Astrocyte (in vitro differentiated cells and primary cell): ENCODE data around the gene HNRNPA2B1. TPM values are rescaled to one million over a fixed set of nuclear protein-coding genes. Genes with fewer than 3 reads are reported as not detected.
A peak's percentile ranks its signal among the peaks of the same experiment; 100 is the strongest.

Experiments
- DNase-seq: peaks from one replicate; pipeline ENCODE4 v3.0.0-alpha.2; 2010; ENCODE audit warnings: low read depth
- FAIRE-seq: peaks from 2 replicates; lab custom pipeline; 2011; peaks lifted over from hg19 to GRCh38; lab: Jason Lieb, UNC
- H2AFZ ChIP-seq: 2 replicates; pipeline ENCODE4 v1.6.0; 2012; ENCODE audit warnings: low read depth, low read length, inconsistent platforms
- H3K27ac ChIP-seq: 2 replicates; pipeline ENCODE4 v1.5.1; 2011; ENCODE audit warnings: low read depth, low read length, inconsistent platforms
- H3K27me3 ChIP-seq: 2 replicates; pipeline ENCODE4 v1.6.0; 2011; ENCODE audit warnings: low read length, inconsistent platforms; ENCODE audit not compliant: insufficient read depth
- H3K36me3 ChIP-seq: 2 replicates; pipeline ENCODE4 v1.5.1; 2011; ENCODE audit warnings: low read length, inconsistent platforms; ENCODE audit not compliant: insufficient read depth
- H3K4me1 ChIP-seq: 2 replicates; pipeline ENCODE4 v1.5.1; 2011; ENCODE audit warnings: low read length, inconsistent platforms; ENCODE audit not compliant: insufficient read depth
- H3K4me2 ChIP-seq: 2 replicates; pipeline ENCODE4 v1.6.0; 2012; ENCODE audit warnings: low read length, inconsistent platforms
- H3K4me3 ChIP-seq: 2 replicates; pipeline ENCODE4 v1.5.1; 2011; ENCODE audit warnings: low read depth, mild to moderate bottlenecking, low read length, inconsistent platforms; ENCODE audit not compliant: insufficient read depth
- H3K79me2 ChIP-seq: 2 replicates; pipeline ENCODE4 v1.6.0; 2012; ENCODE audit warnings: mild to moderate bottlenecking, low read length, inconsistent platforms; ENCODE audit not compliant: insufficient read depth
- H3K9ac ChIP-seq: 2 replicates; pipeline ENCODE4 v1.6.0; 2012; ENCODE audit warnings: mild to moderate bottlenecking, low read length, inconsistent platforms
- H3K9me3 ChIP-seq: 2 replicates; pipeline ENCODE4 v1.5.1; 2012; ENCODE audit warnings: low read depth, mild to moderate bottlenecking, low read length, inconsistent platforms; ENCODE audit not compliant: insufficient read depth
- H4K20me1 ChIP-seq: 2 replicates; pipeline ENCODE4 v1.6.0; 2012; ENCODE audit warnings: low read length, inconsistent platforms; ENCODE audit not compliant: insufficient read depth
- H3K27ac Mint-ChIP-seq: one replicate; pipeline ENCODE4 v1.8.0; 2021; ENCODE audit warnings: mild to moderate bottlenecking, mixed read lengths; ENCODE audit not compliant: unreplicated experiment
- H3K27me3 Mint-ChIP-seq: one replicate; pipeline ENCODE4 v1.8.0; 2021; ENCODE audit warnings: low read depth, mixed read lengths; ENCODE audit not compliant: unreplicated experiment
- H3K36me3 Mint-ChIP-seq: one replicate; pipeline ENCODE4 v1.8.0; 2021; ENCODE audit warnings: low read depth, mixed read lengths; ENCODE audit not compliant: unreplicated experiment
- H3K4me1 Mint-ChIP-seq: one replicate; pipeline ENCODE4 v1.8.0; 2021; ENCODE audit warnings: low read depth, mixed read lengths; ENCODE audit not compliant: unreplicated experiment
- H3K4me3 Mint-ChIP-seq: one replicate; pipeline ENCODE4 v1.8.0; 2021; ENCODE audit warnings: mild to moderate bottlenecking, moderate library complexity, mixed read lengths; ENCODE audit not compliant: unreplicated experiment
- H3K9me3 Mint-ChIP-seq: one replicate; pipeline ENCODE4 v1.8.0; 2021; ENCODE audit warnings: mild to moderate bottlenecking, mixed read lengths; ENCODE audit not compliant: unreplicated experiment
- EZH2 ChIP-seq: IDR thresholded peaks from 2 replicates; pipeline ENCODE4 v1.6.1; 2012; ENCODE audit warnings: mild to moderate bottlenecking, low read length, inconsistent platforms; ENCODE audit not compliant: insufficient read depth
- total RNA-seq: library from RNA; stranded (reverse); gene quantifications from 2 replicates; pipeline ENCODE4 v1.2.1, GENCODE V29; 2021
- TF ChIP-seq, protein P1 (sequence below): IDR thresholded peaks from 2 replicates; pipeline ENCODE4 v1.5.1; 2011; ENCODE audit warnings: low read depth, mild to moderate bottlenecking, inconsistent platforms, low read length, moderate library complexity; ENCODE audit not compliant: insufficient read depth

Gene HNRNPA2B1
- total RNA-seq, 1 donor from 2014 or later, result 415 TPM

DNA sequence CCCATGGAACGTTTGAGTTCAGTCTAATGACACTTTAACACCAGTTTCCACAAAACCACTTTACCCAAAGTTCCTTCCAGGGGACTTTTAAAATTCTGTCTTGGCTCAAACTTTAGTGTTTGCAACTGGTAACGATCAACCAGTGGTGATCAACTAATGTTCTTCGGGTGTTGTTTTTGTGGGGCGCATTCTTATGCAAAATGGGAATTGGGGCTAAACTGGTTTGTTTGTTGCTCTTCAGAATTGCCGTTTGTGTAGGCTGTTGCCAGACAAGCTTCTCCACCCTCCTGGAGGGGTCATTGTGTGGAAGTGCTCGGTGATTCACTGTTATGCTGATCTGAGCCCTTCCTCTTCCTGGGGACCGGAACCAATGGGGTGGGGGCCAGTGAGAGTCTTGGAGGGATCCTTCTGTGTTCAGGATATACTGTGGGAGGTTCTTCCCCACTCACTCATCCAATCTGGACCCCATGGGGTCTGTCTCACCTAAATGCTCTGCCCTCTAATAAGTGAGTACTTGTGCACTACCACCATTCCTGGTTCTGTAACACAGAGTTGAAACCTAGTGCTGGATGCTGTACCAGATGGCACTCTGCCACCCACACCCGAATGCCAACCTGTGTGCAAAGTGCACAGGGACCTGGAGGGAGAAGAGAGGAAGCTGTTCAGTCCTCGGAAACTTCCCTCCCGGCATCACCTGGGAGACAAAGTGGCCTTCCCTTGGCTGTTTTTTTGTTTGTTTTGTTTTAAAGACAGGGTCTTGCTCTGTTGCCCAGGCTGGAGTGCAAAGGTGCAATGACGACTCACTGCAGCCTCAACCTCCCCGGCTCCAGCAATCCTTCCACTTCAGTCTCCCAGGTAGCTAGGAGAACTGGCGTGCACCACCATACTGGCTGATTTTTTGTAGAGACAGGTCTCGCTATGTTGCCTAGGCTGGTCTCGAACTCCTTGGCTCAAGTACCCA, 46.4 kb downstream of the HNRNPA2B1 start:
- H2AFZ ChIP-seq, result no peak overlapping the region
- H3K27ac ChIP-seq, result peak overlapping the region; percentile 90
- H4K20me1 ChIP-seq, result peaks cover 5% of the 10 kb centered on the region
- peak overlapping the region; percentile 70 for H3K9ac ChIP-seq
- peaks cover 51% of the 10 kb centered on the region for H3K4me1 Mint-ChIP-seq
- TF ChIP-seq, protein P1, sequence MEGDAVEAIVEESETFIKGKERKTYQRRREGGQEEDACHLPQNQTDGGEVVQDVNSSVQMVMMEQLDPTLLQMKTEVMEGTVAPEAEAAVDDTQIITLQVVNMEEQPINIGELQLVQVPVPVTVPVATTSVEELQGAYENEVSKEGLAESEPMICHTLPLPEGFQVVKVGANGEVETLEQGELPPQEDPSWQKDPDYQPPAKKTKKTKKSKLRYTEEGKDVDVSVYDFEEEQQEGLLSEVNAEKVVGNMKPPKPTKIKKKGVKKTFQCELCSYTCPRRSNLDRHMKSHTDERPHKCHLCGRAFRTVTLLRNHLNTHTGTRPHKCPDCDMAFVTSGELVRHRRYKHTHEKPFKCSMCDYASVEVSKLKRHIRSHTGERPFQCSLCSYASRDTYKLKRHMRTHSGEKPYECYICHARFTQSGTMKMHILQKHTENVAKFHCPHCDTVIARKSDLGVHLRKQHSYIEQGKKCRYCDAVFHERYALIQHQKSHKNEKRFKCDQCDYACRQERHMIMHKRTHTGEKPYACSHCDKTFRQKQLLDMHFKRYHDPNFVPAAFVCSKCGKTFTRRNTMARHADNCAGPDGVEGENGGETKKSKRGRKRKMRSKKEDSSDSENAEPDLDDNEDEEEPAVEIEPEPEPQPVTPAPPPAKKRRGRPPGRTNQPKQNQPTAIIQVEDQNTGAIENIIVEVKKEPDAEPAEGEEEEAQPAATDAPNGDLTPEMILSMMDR, result no peak
- TF ChIP-seq EZH2, result no peak
- peak overlapping the region; percentile 100 for H3K27ac Mint-ChIP-seq
- H3K4me3 Mint-ChIP-seq, result peak overlapping the region; percentile 94
- FAIRE-seq (no peak), DNase-seq (peak; percentile 36)
- no peaks in the 10 kb centered on the region for H3K9me3 Mint-ChIP-seq
- peaks cover 47% of the 10 kb centered on the region for H3K4me1 ChIP-seq
- no peaks in the 10 kb centered on the region for H3K36me3 ChIP-seq
- no peaks in the 10 kb centered on the region for H3K36me3 Mint-ChIP-seq
- peaks cover 37% of the 10 kb centered on the region for H3K79me2 ChIP-seq
- no peaks in the 10 kb centered on the region for H3K9me3 ChIP-seq
- peak overlapping the region; percentile 84 for H3K4me2 ChIP-seq
- H3K4me3 ChIP-seq, result peak overlapping the region; percentile 57
- peaks cover 9% of the 10 kb centered on the region for H3K27me3 ChIP-seq
- H3K27me3 Mint-ChIP-seq, result peaks cover 2% of the 10 kb centered on the region

DNA sequence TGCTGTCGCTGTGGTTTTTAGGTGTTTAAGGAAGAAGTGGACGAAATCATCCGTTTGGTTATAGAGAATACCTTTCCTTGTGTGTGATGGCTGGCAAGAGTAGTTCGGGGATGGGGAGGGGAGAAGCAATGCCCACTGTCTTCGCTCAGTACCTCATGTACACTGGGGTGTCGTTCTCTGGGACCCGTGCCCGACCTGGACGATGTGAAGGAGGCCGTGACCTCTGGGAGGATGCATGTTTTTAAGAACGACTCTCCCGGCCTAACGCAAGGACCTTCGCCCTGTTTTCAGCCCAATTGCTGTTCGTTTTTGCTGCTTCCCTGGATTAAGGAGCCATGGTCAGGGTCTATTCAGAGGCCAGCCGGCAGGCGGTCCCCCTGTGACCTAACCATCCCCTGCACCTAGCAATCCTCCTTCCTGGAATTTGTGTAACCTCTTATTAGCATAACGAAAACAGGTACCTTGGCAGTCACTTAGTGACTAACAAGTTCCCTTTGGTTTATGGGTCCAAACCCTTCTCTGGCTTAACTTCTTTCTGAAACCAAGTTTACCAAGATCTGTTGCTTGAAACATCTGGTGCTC, 47.2 kb downstream of the HNRNPA2B1 start:
- H3K27ac ChIP-seq, result peak overlapping the region; percentile 7
- FAIRE-seq (no peak), DNase-seq (no peak)
- no peak for TF ChIP-seq EZH2
- TF ChIP-seq, protein P1, result no peak
- H3K79me2 ChIP-seq, result peaks cover 31% of the 10 kb centered on the region
- H3K9ac ChIP-seq, result peak overlapping the region; percentile 70
- H3K4me3 ChIP-seq, result peak overlapping the region; percentile 57
- Mint-ChIP-seq H3K27ac (peak overlapping the region; percentile 100), H3K9me3 (no peaks in the 10 kb centered on the region), H3K4me1 (peaks cover 43% of the 10 kb centered on the region), H3K27me3 (peaks cover 2% of the 10 kb centered on the region), H3K4me3 (peak overlapping the region; percentile 94), H3K36me3 (no peaks in the 10 kb centered on the region)
- H3K27me3 ChIP-seq, result peaks cover 9% of the 10 kb centered on the region
- peaks cover 5% of the 10 kb centered on the region for H4K20me1 ChIP-seq
- H3K9me3 ChIP-seq, result no peaks in the 10 kb centered on the region
- peak overlapping the region; percentile 84 for H3K4me2 ChIP-seq
- peak overlapping the region; percentile 37 for H2AFZ ChIP-seq
- H3K36me3 ChIP-seq, result no peaks in the 10 kb centered on the region
- H3K4me1 ChIP-seq, result peaks cover 39% of the 10 kb centered on the region
